ENCODE results near the gene PRR16. TPM values are rescaled to one million over a fixed set of nuclear protein-coding genes. Genes with fewer than 3 reads are reported as not detected.
"Not testable (repeated sequence)": the region's sequence is repeated elsewhere in the genome, so short reads cannot be mapped to it uniquely, and the experiment has no call there.

The PRR16 gene
- total RNA-seq, 8 experiments from 2014 or later = 0.45 to 3.4 (median 1.3) TPM; not detected in 1

GRCh38 chr5:120657104-120657503 is 193.0 kb downstream of the PRR16 start:
- in situ Hi-C loops (cut with MboI; ENCODE audit: low pct_unique_long_range_greater_than_20kb in 2 of 9, low sequenced_read_pairs in 9 of 9, unreplicated experiment in 9 of 9) = no loop called here
- ATAC-seq (replicated peaks in 6 of 8) = peak in 1 of 8 experiments; percentile 56
- 20 to 86% (median 60%) methylated on average over 1 of the region's 1 CpG; no CpG with 5 or more reads in 4 of the 10 experiments for WGBS, 10 experiments
- H3K27ac ChIP-seq = no peak overlapping the region
- no peak overlapping the region for H3K4me3 ChIP-seq
- peaks cover 0 to 2% of the 10 kb centered on the region in 2 donors for H3K4me1 ChIP-seq (replicated peaks in 1 of 2)

- Histone ChIP-seq H3K27ac (no peak overlapping the region), H3K4me3 (no peak overlapping the region), H3K4me1 (replicated peaks in 1 of 2) (no peaks in the 10 kb centered on the region)
- in situ Hi-C loops (cut with MboI; ENCODE audit: low pct_unique_long_range_greater_than_20kb in 2 of 9, low sequenced_read_pairs in 9 of 9, unreplicated experiment in 9 of 9) = no loop called here
- ATAC-seq (replicated peaks in 6 of 8) = no peak
These were observed 213.4 kb downstream of the PRR16 start for GRCh38 chr5:120677481-120677880.

- WGBS, 10 experiments = 0 to 100% (median 61%) methylated on average over 1 of the region's 1 CpG; no CpG with 5 or more reads in 2 of the 10 experiments
- no peak for ATAC-seq (replicated peaks in 6 of 8)
- Histone ChIP-seq H3K4me3 (no peak overlapping the region), H3K27ac (no peak overlapping the region), H3K4me1 (replicated peaks in 1 of 2) (no peaks in the 10 kb centered on the region)
- in situ Hi-C loops (cut with MboI; ENCODE audit: low pct_unique_long_range_greater_than_20kb in 2 of 9, low sequenced_read_pairs in 9 of 9, unreplicated experiment in 9 of 9) = no loop called here
These were observed 214.2 kb downstream of the PRR16 start for GRCh38 chr5:120678279-120678678.

- Histone ChIP-seq H3K4me1 (replicated peaks in 1 of 2) (no peaks in the 10 kb centered on the region), H3K27ac (no peak overlapping the region), H3K4me3 (no peak overlapping the region)
- WGBS, 10 experiments = 0 to 100% (median 38%) methylated on average over 1 to 2 of the region's 2 CpGs; no CpG with 5 or more reads in 2 of the 10 experiments
- ATAC-seq (replicated peaks in 6 of 8) = no peak
- in situ Hi-C loops (cut with MboI; ENCODE audit: low pct_unique_long_range_greater_than_20kb in 2 of 9, low sequenced_read_pairs in 9 of 9, unreplicated experiment in 9 of 9) = no loop called here
These were observed 218.8 kb downstream of the PRR16 start for GRCh38 chr5:120682851-120683250.

- in situ Hi-C loops (cut with MboI; ENCODE audit: low pct_unique_long_range_greater_than_20kb in 2 of 9, low sequenced_read_pairs in 9 of 9, unreplicated experiment in 9 of 9) = no loop called here
- ATAC-seq (replicated peaks in 6 of 8) = no peak
- Histone ChIP-seq H3K27ac (no peak overlapping the region), H3K4me1 (replicated peaks in 1 of 2) (no peaks in the 10 kb centered on the region), H3K4me3 (no peak overlapping the region)
These were observed 219.5 kb downstream of the PRR16 start for GRCh38 chr5:120683580-120683979.

GRCh38 chr5:120684213-120684612 is 220.1 kb downstream of the PRR16 start:
- H3K4me3 ChIP-seq = no peak overlapping the region
- H3K27ac ChIP-seq = no peak overlapping the region
- no peaks in the 10 kb centered on the region for H3K4me1 ChIP-seq (replicated peaks in 1 of 2)
- 14 to 100% (median 74%) methylated on average over 1 to 2 of the region's 2 CpGs; no CpG with 5 or more reads in 4 of the 10 experiments for WGBS, 10 experiments
- no peak for ATAC-seq (replicated peaks in 6 of 8)
- in situ Hi-C loops (cut with MboI; ENCODE audit: low pct_unique_long_range_greater_than_20kb in 2 of 9, low sequenced_read_pairs in 9 of 9, unreplicated experiment in 9 of 9) = no loop called here

GRCh38 chr5:120684749-120685415 is 220.8 kb downstream of the PRR16 start:
- 0 to 100% (median 60%) methylated on average over 1 to 2 of the region's 2 CpGs; no CpG with 5 or more reads in 3 of the 10 experiments for WGBS, 10 experiments

GRCh38 chr5:120690621-120691407 is 226.7 kb downstream of the PRR16 start:
- 47 to 87% (median 79%) methylated on average over 2 to 9 of the region's 9 CpGs for WGBS, 10 experiments
- ATAC-seq (replicated peaks in 6 of 8) = no peak
- Histone ChIP-seq H3K4me1 (replicated peaks in 1 of 2) (no peaks in the 10 kb centered on the region), H3K27ac (no peak overlapping the region), H3K4me3 (no peak overlapping the region)
- in situ Hi-C loops (cut with MboI; ENCODE audit: low pct_unique_long_range_greater_than_20kb in 2 of 9, low sequenced_read_pairs in 9 of 9, unreplicated experiment in 9 of 9) = no loop called here

More at GRCh38 chr5:120684749-120685415, 220.8 kb downstream of the PRR16 start:
- peak in 1 of 8 experiments; percentile 65 for ATAC-seq (replicated peaks in 6 of 8)
- Histone ChIP-seq H3K4me3 (no peak overlapping the region), H3K4me1 (replicated peaks in 1 of 2) (no peaks in the 10 kb centered on the region), H3K27ac (no peak overlapping the region)
- in situ Hi-C loops (cut with MboI; ENCODE audit: low pct_unique_long_range_greater_than_20kb in 2 of 9, low sequenced_read_pairs in 9 of 9, unreplicated experiment in 9 of 9) = no loop called here

- no peak for ATAC-seq (replicated peaks in 6 of 8)
These were observed 228.2 kb downstream of the PRR16 start for GRCh38 chr5:120692325-120692724.

GRCh38 chr5:120695368-120695880 is 231.3 kb downstream of the PRR16 start:
- ATAC-seq (replicated peaks in 6 of 8) = no peak
- no peak overlapping the region for H3K4me3 ChIP-seq
- H3K27ac ChIP-seq = no peak overlapping the region
- WGBS, 10 experiments = 63 to 100% (median 97%) methylated on average over 1 to 4 of the region's 4 CpGs
- H3K4me1 ChIP-seq (replicated peaks in 1 of 2) = no peaks in the 10 kb centered on the region
- in situ Hi-C loops (cut with MboI; ENCODE audit: low pct_unique_long_range_greater_than_20kb in 2 of 9, low sequenced_read_pairs in 9 of 9, unreplicated experiment in 9 of 9) = no loop called here

More at GRCh38 chr5:120692325-120692724, 228.2 kb downstream of the PRR16 start:
- Histone ChIP-seq H3K4me3 (no peak overlapping the region), H3K27ac (no peak overlapping the region), H3K4me1 (replicated peaks in 1 of 2) (no peaks in the 10 kb centered on the region)
- WGBS, 10 experiments = 83 to 100% (median 95%) methylated on average over 1 to 2 of the region's 2 CpGs; no CpG with 5 or more reads in 5 of the 10 experiments
- in situ Hi-C loops (cut with MboI; ENCODE audit: low pct_unique_long_range_greater_than_20kb in 2 of 9, low sequenced_read_pairs in 9 of 9, unreplicated experiment in 9 of 9) = no loop called here

- no peak for ATAC-seq (replicated peaks in 6 of 8)
- H3K4me1 ChIP-seq (replicated peaks in 1 of 2) = no peaks in the 10 kb centered on the region
- no peak overlapping the region for H3K4me3 ChIP-seq
- 67 to 97% (median 81%) methylated on average over 2 to 4 of the region's 4 CpGs; no CpG with 5 or more reads in 2 of the 10 experiments for WGBS, 10 experiments
- in situ Hi-C loops (cut with MboI; ENCODE audit: low pct_unique_long_range_greater_than_20kb in 2 of 9, low sequenced_read_pairs in 9 of 9, unreplicated experiment in 9 of 9) = no loop called here
- H3K27ac ChIP-seq = no peak overlapping the region
These were observed 233.0 kb downstream of the PRR16 start for GRCh38 chr5:120697147-120697546.

GRCh38 chr5:120697670-120698327 is 233.7 kb downstream of the PRR16 start:
- ATAC-seq (replicated peaks in 6 of 8); H3K27ac ChIP-seq; H3K4me3 ChIP-seq; in situ Hi-C loops (cut with MboI; ENCODE audit: low pct_unique_long_range_greater_than_20kb in 2 of 9, low sequenced_read_pairs in 9 of 9, unreplicated experiment in 9 of 9); H3K4me1 ChIP-seq (replicated peaks in 1 of 2): not testable (repeated sequence)
- WGBS, 10 experiments = 17 to 100% (median 68%) methylated on average over 1 to 6 of the region's 13 CpGs; no CpG with 5 or more reads in 1 of the 10 experiments

GRCh38 chr5:120700653-120701052 is 236.6 kb downstream of the PRR16 start:
- in situ Hi-C loops (cut with MboI; ENCODE audit: low pct_unique_long_range_greater_than_20kb in 2 of 9, low sequenced_read_pairs in 9 of 9, unreplicated experiment in 9 of 9); H3K4me1 ChIP-seq (replicated peaks in 1 of 2); ATAC-seq (replicated peaks in 6 of 8); H3K27ac ChIP-seq; H3K4me3 ChIP-seq: not testable (repeated sequence)
- WGBS, 10 experiments = no CpG with 5 or more reads among the region's 12 CpGs

All from motor neuron (in vitro differentiated cells).